GM06990 (cell line): ENCODE measurements around the gene FCHSD2.

Source experiments
- DNase-seq: peaks from one replicate; pipeline ENCODE4 v3.0.0-alpha.2; 2011; ENCODE audit not compliant: insufficient read length; ENCODE audit errors: extremely low read depth
- H3K27me3 ChIP-seq: replicated peaks from 2 replicates; pipeline ENCODE4 v1.6.0; 2011; ENCODE audit warnings: low read length; ENCODE audit not compliant: control insufficient read depth, insufficient read depth
- H3K36me3 ChIP-seq: 2 replicates; pipeline ENCODE4 v1.5.1; 2011; ENCODE audit warnings: low read length; ENCODE audit not compliant: control insufficient read depth, insufficient read depth
- H3K4me3 ChIP-seq: replicated peaks from 2 replicates; pipeline ENCODE4 v1.5.1; 2011; ENCODE audit warnings: low read depth, mild to moderate bottlenecking, control low read depth, low read length
- CTCF ChIP-seq: IDR thresholded peaks from 2 replicates; pipeline ENCODE4 v1.5.1; 2011; ENCODE audit warnings: low read length, control low read depth, mild to moderate bottlenecking, inconsistent platforms; ENCODE audit not compliant: insufficient read depth, poor library complexity, severe bottlenecking

The FCHSD2 gene

GRCh38 chr11:73154178-73154577 lies 12.1 kb upstream of the FCHSD2 start:
- peak; percentile 78 for DNase-seq
- no peaks in the 10 kb centered on the region for H3K27me3 ChIP-seq
- H3K36me3 ChIP-seq, result no peaks in the 10 kb centered on the region
- TF ChIP-seq CTCF, result no peak
- H3K4me3 ChIP-seq, result no peak overlapping the region

- H3K4me3 ChIP-seq, result no peak overlapping the region
- peak; percentile 84 for DNase-seq
- TF ChIP-seq CTCF, result no peak
Observed at GRCh38 chr11:73152861-73153483, 10.9 kb upstream of the FCHSD2 start.

GRCh38 chr11:73152086-73152853 lies 10.2 kb upstream of the FCHSD2 start:
- Histone ChIP-seq H3K4me3 (no peak overlapping the region), H3K27me3 (no peaks in the 10 kb centered on the region), H3K36me3 (no peaks in the 10 kb centered on the region)
- peak; percentile 44 for DNase-seq
- no peak for TF ChIP-seq CTCF

More at GRCh38 chr11:73152861-73153483, 10.9 kb upstream of the FCHSD2 start:
- H3K27me3 ChIP-seq, result no peaks in the 10 kb centered on the region
- no peaks in the 10 kb centered on the region for H3K36me3 ChIP-seq

GRCh38 chr11:73151416-73151815 lies 9.3 kb upstream of the FCHSD2 start:
- Histone ChIP-seq H3K4me3 (no peak overlapping the region), H3K27me3 (no peaks in the 10 kb centered on the region), H3K36me3 (no peaks in the 10 kb centered on the region)
- TF ChIP-seq CTCF, result no peak
- no peak for DNase-seq

- no peak for TF ChIP-seq CTCF
- no peak overlapping the region for H3K4me3 ChIP-seq
- H3K36me3 ChIP-seq, result no peaks in the 10 kb centered on the region
- no peak for DNase-seq
- no peaks in the 10 kb centered on the region for H3K27me3 ChIP-seq
Observed at GRCh38 chr11:73149105-73149504, 7.0 kb upstream of the FCHSD2 start.
